Activated naive CD8-positive, alpha-beta T cell treated with anti-CD3 and anti-CD28 coated beads, Interleukin-2, amount 50 U/mL, for 24 hours (primary cell): ENCODE results near the gene C1orf35.
"Not testable (repeated sequence)": the region's sequence is repeated elsewhere in the genome, so short reads cannot be mapped to it uniquely, and the experiment has no call there.

Experiments used
- ATAC-seq: fragments of 150-1000 bp; cut with Tn5 transposase; one replicate; pipeline ENCODE4 v1.10.0; 2021
- DNase-seq: peaks from one replicate; pipeline ENCODE4 v3.0.0; 2021
- H3K27ac Mint-ChIP-seq: one replicate; pipeline ENCODE4 v1.8.0; 2021; ENCODE audit warnings: mild to moderate bottlenecking, mixed read lengths
- H3K27me3 Mint-ChIP-seq: one replicate; pipeline ENCODE4 v1.8.0; 2021; ENCODE audit warnings: mixed read lengths
- H3K36me3 Mint-ChIP-seq: one replicate; pipeline ENCODE4 v1.8.0; 2021; ENCODE audit warnings: low read depth, mixed read lengths
- H3K4me1 Mint-ChIP-seq: one replicate; pipeline ENCODE4 v1.8.0; 2021; ENCODE audit warnings: mixed read lengths
- H3K4me3 Mint-ChIP-seq: one replicate; pipeline ENCODE4 v1.8.0; 2021; ENCODE audit warnings: mild to moderate bottlenecking, moderate library complexity, mixed read lengths
- H3K9me3 Mint-ChIP-seq: one replicate; pipeline ENCODE4 v1.8.0; 2021; ENCODE audit warnings: mixed read lengths

Gene C1orf35

DNA sequence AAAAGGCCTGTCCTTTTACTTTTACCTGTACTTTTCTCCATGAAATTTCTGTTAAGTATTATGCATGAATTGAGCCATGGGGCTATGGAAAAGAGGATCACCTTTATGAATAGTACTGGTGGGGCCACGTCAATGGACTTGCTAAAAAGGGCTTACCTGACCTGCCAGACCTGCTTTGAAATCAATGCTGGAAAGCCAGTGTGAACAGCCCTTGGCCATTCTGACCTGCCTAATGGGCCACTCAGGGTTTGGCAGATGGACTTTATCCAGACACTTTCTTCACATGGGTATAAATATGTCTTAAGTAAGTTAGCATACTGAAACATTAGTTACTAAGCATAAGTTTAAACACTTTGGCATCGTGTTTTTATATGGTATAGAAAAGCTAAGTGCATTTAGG, 28.6 kb upstream of the C1orf35 start:
- Mint-ChIP-seq H3K4me3 (no peak overlapping the region), H3K4me1 (peaks cover 4% of the 10 kb centered on the region), H3K9me3 (no peaks in the 10 kb centered on the region), H3K27ac (no peak overlapping the region), H3K27me3 (peaks cover 2% of the 10 kb centered on the region), H3K36me3 (no peaks in the 10 kb centered on the region)
- ATAC-seq (no peak), DNase-seq (no peak)

DNA sequence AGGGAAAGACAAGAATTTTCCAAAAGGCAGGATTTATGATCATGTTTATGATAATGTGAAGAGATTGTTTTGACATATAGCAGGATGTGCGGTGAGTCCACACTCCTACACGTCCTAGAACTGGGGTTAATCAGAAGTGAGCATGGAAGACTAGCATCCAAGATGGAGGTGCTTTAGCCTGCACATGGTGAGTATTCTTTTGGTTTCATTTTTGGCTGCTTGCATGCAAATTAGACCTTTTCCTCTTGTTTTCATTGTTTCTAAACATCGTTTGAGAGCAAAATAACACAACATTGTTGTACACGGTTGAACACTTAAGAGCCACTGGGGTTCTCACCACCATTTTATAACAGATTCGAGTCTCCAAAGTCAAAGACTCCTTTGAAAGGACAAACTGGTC, 22.1 kb upstream of the C1orf35 start:
- H3K9me3 Mint-ChIP-seq, result no peaks in the 10 kb centered on the region
- H3K36me3 Mint-ChIP-seq, result no peaks in the 10 kb centered on the region
- H3K27ac Mint-ChIP-seq, result no peak overlapping the region
- H3K4me3 Mint-ChIP-seq, result no peak overlapping the region
- H3K27me3 Mint-ChIP-seq, result peaks cover 2% of the 10 kb centered on the region
- ATAC-seq (no peak), DNase-seq (no peak)
- peaks cover 3% of the 10 kb centered on the region for H3K4me1 Mint-ChIP-seq

DNA sequence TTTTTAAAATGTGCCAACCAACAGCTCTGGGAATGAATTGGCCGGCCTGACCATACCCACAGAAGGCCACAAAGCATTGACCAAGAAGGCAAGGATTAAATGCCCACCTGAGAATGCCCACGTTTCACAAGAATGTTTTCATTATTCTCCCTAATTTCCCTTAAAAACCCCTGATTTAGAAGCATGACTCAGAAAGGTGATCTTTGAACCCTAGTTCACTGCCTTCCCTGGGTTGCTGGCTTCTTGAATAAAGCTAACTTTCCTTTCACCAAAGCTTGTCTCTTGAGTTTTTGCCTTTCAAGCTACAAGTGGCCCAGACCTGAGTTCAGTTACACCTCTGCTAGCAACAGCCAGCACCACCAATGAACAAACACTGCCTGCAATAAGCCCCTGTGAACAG, 20.4 kb upstream of the C1orf35 start:
- Mint-ChIP-seq H3K36me3 (no peaks in the 10 kb centered on the region), H3K27me3 (peaks cover 2% of the 10 kb centered on the region), H3K9me3 (no peaks in the 10 kb centered on the region), H3K4me1 (peaks cover 3% of the 10 kb centered on the region), H3K4me3 (no peak overlapping the region), H3K27ac (no peak overlapping the region)
- DNase-seq (no peak), ATAC-seq (no peak)

DNA sequence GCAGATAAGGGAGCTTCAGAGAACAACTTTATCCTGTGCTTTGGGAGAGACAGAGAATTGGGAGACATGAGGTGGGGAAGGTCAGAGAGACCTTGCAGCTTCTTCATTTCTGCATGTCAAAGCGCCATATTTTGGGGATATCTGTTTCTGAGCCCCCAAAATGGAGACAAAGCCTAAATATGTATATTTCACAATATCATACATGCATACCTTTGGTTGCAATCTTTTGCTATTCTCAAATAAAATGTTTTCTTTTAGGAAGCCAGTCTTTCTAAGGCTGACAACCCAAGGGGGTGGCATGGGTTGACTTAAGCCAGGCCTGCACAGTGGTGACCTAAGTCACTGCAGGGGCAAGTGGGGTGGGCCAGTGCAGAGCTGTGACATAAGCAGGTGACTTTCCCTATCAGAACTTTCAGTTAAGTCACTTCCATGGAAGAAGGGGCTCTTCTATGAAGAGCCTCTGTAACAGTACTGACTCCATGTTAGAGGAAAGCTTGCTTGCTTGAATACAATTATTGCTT, 19.9 kb upstream of the C1orf35 start:
- ATAC-seq, result no peak
- DNase-seq, result no peak
- Mint-ChIP-seq H3K27ac (no peak overlapping the region), H3K4me1 (peaks cover 3% of the 10 kb centered on the region), H3K36me3 (peaks cover 3% of the 10 kb centered on the region), H3K4me3 (no peak overlapping the region), H3K9me3 (peaks cover 2% of the 10 kb centered on the region), H3K27me3 (peaks cover 2% of the 10 kb centered on the region)

DNA sequence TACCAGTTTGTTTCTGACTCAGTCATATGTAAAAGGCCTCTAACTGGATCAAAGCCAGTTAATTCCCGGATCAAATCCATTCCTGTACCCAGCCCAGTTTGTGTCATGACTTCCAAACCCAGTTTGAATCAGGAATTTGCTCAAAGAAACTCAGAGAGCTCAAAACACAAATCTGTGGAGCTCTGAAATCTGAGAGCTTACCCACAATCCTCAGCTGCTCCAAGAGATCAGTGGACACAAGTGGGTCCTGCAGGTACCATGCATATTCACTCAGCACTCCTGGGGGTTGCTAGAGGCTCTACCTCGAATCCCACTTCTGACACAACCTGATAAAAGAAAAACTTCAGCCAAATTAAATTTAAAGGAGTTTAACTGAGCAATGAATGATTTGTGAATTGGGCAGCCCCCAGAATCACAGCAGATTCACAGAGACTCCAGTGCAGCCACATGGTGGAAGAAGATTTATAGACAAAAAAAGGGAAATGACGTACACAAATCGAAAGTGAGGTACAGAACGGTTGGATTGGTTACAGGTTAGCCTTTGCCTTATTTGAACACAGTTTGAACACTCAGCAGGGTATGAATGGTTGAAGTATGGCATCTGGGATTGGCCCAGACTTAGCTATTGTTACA, 17.8 kb upstream of the C1orf35 start:
- peaks cover 8% of the 10 kb centered on the region for H3K9me3 Mint-ChIP-seq
- DNase-seq (no peak), ATAC-seq (peak; percentile 65)
- peaks cover 6% of the 10 kb centered on the region for H3K36me3 Mint-ChIP-seq
- H3K4me3 Mint-ChIP-seq, result peak overlapping the region; percentile 64
- H3K27me3 Mint-ChIP-seq, result peaks cover 2% of the 10 kb centered on the region
- peak overlapping the region; percentile 5 for H3K27ac Mint-ChIP-seq
- peaks cover 3% of the 10 kb centered on the region for H3K4me1 Mint-ChIP-seq

DNA sequence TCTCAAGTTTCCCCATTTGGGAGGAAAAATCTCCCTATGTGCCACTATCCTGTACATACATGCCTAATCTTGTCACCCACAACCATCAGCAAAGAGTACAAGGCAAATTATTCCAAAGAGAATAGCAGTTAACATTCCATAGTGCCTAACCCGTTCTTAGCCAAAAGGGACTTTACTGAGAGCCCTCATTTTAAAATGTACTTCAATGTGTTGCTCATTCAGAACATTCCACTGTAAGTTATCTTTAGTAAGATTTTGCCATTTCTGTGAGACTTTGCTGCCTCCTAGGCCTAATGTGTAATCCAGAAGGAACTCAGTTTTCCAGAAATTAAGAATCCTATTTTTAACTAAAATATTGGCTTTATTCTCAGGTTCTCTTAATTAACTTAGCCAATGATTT, 17.2 kb upstream of the C1orf35 start:
- ATAC-seq (no peak), DNase-seq (no peak)
- Mint-ChIP-seq H3K27me3 (peaks cover 2% of the 10 kb centered on the region), H3K9me3 (peaks cover 8% of the 10 kb centered on the region), H3K27ac (no peak overlapping the region), H3K4me3 (peak overlapping the region; percentile 64), H3K4me1 (peaks cover 3% of the 10 kb centered on the region), H3K36me3 (peaks cover 6% of the 10 kb centered on the region)

DNA sequence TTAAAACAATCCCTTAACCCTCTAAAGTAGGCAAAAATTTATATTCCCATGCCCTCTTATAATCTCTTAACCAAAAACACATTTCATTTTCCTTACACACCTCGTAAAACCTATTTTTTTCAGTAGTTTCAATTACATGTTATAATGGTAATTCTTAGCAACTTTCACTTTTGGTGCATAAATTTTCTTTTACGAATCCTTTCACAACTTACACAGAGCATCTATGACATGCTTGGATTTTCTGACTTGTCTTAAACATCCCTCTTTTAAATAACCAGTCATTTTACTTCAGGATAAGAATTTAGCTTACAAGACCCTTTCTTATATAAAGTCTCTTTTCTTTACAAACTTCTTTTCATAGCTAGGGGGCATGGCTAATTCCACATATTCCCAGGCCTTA, 14.9 kb upstream of the C1orf35 start:
- peaks cover 3% of the 10 kb centered on the region for H3K4me1 Mint-ChIP-seq
- no peak overlapping the region for H3K4me3 Mint-ChIP-seq
- peaks cover 6% of the 10 kb centered on the region for H3K36me3 Mint-ChIP-seq
- H3K9me3 Mint-ChIP-seq, result peaks cover 8% of the 10 kb centered on the region
- DNase-seq (no peak), ATAC-seq (no peak)
- no peaks in the 10 kb centered on the region for H3K27me3 Mint-ChIP-seq
- no peak overlapping the region for H3K27ac Mint-ChIP-seq

DNA sequence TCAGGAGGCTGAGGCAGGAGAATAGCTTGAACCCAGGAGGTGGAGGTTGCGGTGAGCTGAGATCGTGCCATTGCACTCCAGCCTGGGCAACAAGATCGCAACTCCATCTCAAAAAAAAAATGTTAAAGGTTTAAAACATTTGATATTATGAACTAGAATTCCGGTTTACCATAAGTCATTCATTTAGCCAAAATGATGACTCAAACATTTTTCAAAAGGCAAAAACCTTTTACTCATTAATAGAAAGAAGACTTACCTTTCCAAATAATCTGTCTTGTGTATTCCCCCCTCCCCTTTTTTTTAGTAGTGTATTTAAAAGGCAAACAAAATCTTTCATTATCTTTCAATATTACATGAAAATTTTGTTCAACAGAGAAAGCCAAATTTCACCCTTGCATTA, 14.2 kb upstream of the C1orf35 start:
- DNase-seq, result no peak
- no peak overlapping the region for H3K27ac Mint-ChIP-seq
- peaks cover 6% of the 10 kb centered on the region for H3K36me3 Mint-ChIP-seq
- peaks cover 3% of the 10 kb centered on the region for H3K4me1 Mint-ChIP-seq
- ATAC-seq, result no peak
- H3K9me3 Mint-ChIP-seq, result peaks cover 8% of the 10 kb centered on the region
- H3K4me3 Mint-ChIP-seq, result no peak overlapping the region
- H3K27me3 Mint-ChIP-seq, result no peaks in the 10 kb centered on the region

DNA sequence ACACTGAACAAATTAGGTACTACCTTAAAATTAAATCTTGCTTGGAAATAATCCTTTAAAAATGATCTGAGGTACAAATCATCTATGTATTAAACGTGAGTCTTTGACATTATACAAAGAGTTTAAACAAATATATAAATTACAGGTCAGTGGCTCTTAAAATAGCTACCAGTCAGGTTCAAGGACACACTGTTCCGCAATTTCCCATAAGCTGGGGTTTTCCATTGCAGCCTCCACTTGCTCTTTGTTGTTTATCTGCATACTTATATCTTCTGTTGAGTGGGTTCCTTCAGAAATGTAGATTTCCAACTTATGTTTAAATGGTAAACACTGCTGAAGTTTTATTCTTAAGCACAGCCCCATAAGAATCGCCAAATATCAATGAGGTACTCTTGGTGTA, 11.7 kb upstream of the C1orf35 start:
- ATAC-seq (no peak), DNase-seq (no peak)
- Mint-ChIP-seq H3K27ac (no peak overlapping the region), H3K36me3 (peaks cover 6% of the 10 kb centered on the region), H3K27me3 (no peaks in the 10 kb centered on the region), H3K9me3 (peaks cover 8% of the 10 kb centered on the region), H3K4me3 (no peak overlapping the region), H3K4me1 (peaks cover 5% of the 10 kb centered on the region)

DNA sequence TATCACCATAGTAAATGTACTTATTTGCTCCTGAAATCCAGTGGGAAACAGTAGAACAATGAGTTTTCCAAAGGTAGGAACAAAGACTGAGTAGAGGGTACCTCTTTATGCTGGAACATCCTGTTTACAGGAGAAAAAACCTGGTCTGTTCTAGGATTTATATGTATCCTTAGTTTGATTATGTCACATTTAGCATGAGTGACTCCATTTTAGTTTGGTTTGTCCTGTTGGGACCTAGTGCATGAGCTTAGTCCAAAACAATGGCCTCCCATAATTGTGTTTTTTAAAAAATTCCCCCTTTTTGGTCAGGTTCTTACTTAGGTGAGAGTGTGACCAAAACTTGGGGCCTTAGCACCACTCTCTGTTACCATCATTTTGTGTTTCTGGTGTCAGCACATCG, 9.5 kb upstream of the C1orf35 start:
- Mint-ChIP-seq H3K9me3 (peaks cover 2% of the 10 kb centered on the region), H3K27me3 (no peaks in the 10 kb centered on the region), H3K4me1 (peaks cover 19% of the 10 kb centered on the region), H3K27ac (no peak overlapping the region), H3K36me3 (peaks cover 2% of the 10 kb centered on the region), H3K4me3 (no peak overlapping the region)
- no peak for ATAC-seq
- DNase-seq, result no peak

DNA sequence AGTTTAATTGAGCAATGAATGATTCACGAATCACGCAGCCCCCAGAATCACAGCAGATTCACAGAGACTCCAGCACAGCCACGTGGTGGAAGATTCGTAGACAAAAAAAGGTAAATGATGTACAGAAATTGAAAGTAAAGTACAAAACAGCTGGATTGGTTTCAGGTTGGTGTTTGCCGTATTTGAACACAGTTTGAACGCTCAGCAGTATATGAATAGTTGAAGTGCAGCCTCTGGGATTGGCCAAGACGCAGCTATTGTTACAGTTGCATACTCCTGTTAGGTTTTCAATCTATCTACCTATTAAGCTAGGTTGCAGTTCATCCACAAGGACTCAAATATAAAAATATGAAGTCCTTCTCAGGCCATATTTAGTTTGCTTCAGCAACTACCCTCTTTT, 9.0 kb upstream of the C1orf35 start:
- peaks cover 19% of the 10 kb centered on the region for H3K4me1 Mint-ChIP-seq
- H3K4me3 Mint-ChIP-seq, result no peak overlapping the region
- DNase-seq (no peak), ATAC-seq (no peak)
- no peaks in the 10 kb centered on the region for H3K27me3 Mint-ChIP-seq
- no peak overlapping the region for H3K27ac Mint-ChIP-seq
- no peaks in the 10 kb centered on the region for H3K36me3 Mint-ChIP-seq
- no peaks in the 10 kb centered on the region for H3K9me3 Mint-ChIP-seq

DNA sequence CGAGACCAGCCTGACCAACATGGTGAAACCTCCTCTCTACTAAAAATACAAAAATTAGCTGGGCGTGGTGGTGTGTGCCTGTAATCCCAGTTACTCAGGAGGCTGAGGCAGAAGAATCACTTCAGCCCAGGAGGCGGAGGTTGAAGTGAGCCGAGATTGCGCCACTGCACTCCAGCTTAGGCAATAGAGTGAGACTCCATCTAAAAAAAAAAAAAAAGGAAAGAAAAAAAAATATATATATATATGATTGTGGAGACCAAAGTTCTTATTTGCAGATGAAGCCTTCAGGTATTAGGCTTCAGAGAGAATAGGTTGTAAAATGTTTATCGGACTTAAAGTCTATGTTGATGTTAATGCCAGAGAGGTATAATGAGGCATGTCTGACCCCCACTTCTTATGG, 8.2 kb upstream of the C1orf35 start:
- H3K4me3 Mint-ChIP-seq, DNase-seq, H3K9me3 Mint-ChIP-seq, ATAC-seq, H3K27ac Mint-ChIP-seq, H3K36me3 Mint-ChIP-seq, H3K27me3 Mint-ChIP-seq: not testable (repeated sequence)
- peaks cover 19% of the 10 kb centered on the region for H3K4me1 Mint-ChIP-seq

DNA sequence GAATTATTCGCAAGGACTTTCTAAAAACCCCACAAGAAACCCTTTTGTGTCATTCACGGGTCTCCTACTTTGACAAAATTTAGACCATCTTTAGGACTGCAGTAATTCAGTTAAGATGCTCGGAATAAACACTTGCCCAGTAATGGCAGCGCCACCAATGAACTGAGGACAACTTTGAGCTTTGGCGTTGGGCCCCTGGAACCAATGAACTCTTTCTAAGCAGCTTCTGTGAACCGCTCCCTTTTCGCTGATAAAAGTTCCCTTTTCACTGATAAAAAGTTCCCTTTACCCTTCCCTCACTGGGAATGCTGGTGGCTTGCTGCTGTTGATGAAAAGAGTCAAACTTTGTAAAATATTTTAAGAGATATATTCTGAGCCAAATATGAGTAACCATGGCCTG, 7.4 kb upstream of the C1orf35 start:
- no peak for ATAC-seq
- no peaks in the 10 kb centered on the region for H3K27me3 Mint-ChIP-seq
- H3K4me3 Mint-ChIP-seq, result no peak overlapping the region
- DNase-seq, result no peak
- peaks cover 19% of the 10 kb centered on the region for H3K4me1 Mint-ChIP-seq
- no peak overlapping the region for H3K27ac Mint-ChIP-seq
- no peaks in the 10 kb centered on the region for H3K9me3 Mint-ChIP-seq
- peaks cover 2% of the 10 kb centered on the region for H3K36me3 Mint-ChIP-seq

DNA sequence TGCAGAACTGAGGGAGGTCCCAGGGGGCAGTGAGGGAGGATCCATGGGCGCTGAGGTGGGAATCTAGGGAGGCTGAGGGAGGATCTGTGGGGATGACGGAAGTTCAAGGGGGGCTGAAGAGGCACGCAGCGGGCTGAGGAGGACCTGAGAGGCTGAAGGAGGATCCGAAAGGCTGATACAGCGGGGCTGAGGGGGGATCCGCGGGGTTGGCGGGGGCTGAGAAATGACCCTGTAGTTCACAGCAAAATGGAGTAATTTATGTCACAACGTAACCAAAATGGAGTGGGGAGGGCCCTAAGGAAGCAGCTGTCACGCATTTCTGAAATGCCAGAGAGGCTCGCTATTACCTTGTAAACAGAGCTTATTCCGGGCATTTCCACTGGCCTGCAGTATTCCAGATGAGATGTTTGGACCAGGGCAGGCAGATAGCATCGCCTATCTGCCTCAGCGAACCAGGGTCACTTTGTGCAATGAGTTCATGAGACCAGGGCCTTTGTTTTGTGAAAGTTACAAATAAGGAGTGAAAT, 6.9 kb upstream of the C1orf35 start:
- peak overlapping the region; percentile 87 for H3K4me3 Mint-ChIP-seq
- H3K27me3 Mint-ChIP-seq, result no peaks in the 10 kb centered on the region
- H3K27ac Mint-ChIP-seq, result peak overlapping the region; percentile 92
- ATAC-seq (no peak), DNase-seq (no peak)
- no peaks in the 10 kb centered on the region for H3K9me3 Mint-ChIP-seq
- peaks cover 4% of the 10 kb centered on the region for H3K36me3 Mint-ChIP-seq
- H3K4me1 Mint-ChIP-seq, result peaks cover 19% of the 10 kb centered on the region

DNA sequence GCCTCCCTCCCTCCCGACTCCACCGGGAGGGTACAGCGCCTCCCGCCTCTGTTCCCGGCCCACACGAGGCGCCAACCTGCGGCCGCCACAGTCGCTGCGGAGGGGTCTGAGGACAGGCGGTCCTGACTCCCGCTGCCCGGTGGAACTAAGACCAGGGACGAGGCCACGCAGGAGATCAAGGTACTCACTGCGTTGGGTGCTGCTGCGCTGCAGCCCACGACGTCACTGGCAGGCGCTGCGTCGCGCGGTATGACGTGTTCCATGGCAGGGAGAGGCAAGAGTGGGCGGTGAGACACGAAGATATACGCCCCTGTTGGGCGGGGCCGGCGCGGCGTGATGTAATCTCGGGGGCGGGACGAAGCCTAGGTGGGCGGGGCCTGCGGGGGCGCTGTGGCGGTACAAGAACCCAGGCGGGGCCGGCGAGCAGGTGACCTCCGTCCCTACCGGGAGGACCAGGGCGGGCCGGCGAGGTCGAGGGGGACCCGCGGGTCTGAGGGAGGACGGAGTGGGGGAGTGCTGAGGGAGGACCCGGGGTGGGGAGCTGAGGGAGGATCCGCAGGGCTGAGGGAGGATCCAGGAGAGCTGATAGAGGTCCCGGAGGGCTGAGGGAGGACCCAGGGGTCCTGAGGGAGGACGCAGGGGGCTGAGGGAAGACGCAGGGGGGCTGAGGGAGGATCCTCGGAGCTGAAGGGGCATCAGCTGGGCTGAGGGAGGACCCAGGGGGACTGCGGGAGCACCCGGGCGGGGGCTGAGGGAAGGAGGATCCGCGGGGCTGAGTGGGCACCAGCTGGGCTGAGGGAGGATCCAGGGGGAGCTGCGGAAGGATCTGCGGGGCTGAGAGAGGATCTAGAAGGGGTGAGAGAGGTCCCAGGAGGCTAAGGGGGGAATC, 6.2 kb upstream of the C1orf35 start, which contains the start of gene MRPL55:
Gene MRPL55 (minus strand): TSS at position 227 of the 889 bp plus-strand sequence. CDS start 1,039 bp downstream, outside the sequence.
- ATAC-seq, result peak; percentile 91
- H3K36me3 Mint-ChIP-seq, result peaks cover 4% of the 10 kb centered on the region
- DNase-seq, result peak; percentile 99
- H3K4me1 Mint-ChIP-seq, result peaks cover 25% of the 10 kb centered on the region
- H3K4me3 Mint-ChIP-seq, result peak within 1 kb of the TSS; percentile 87
- no peaks in the 10 kb centered on the region for H3K27me3 Mint-ChIP-seq
- peak within 1 kb of the TSS; percentile 92 for H3K27ac Mint-ChIP-seq
- H3K9me3 Mint-ChIP-seq, result no peaks in the 10 kb centered on the region
